MM.1S (cell line): ENCODE measurements around the gene SHROOM3.

Experiments used
- EZH2 ChIP-seq: fragments of 300-600 bp; sonication (generic); optimal IDR thresholded peaks from 2 replicates; pipeline ENCODE3; 2017; ENCODE audit warnings: low read depth, mild to moderate bottlenecking, antibody characterized with exemption, low read length, mixed read lengths
- EZH2phosphoT487 ChIP-seq: fragments of 300-600 bp; sonication (generic); IDR thresholded peaks from 2 replicates; pipeline ENCODE4 v1.6.1; 2018; ENCODE audit warnings: antibody characterized with exemption, low read length
- TF ChIP-seq, protein P1 (sequence below): fragments of 300-600 bp; sonication (generic); IDR thresholded peaks from 2 replicates; pipeline ENCODE4 v1.5.1; 2016; ENCODE audit warnings: antibody characterized with exemption, low read length, mixed read lengths

DNA sequence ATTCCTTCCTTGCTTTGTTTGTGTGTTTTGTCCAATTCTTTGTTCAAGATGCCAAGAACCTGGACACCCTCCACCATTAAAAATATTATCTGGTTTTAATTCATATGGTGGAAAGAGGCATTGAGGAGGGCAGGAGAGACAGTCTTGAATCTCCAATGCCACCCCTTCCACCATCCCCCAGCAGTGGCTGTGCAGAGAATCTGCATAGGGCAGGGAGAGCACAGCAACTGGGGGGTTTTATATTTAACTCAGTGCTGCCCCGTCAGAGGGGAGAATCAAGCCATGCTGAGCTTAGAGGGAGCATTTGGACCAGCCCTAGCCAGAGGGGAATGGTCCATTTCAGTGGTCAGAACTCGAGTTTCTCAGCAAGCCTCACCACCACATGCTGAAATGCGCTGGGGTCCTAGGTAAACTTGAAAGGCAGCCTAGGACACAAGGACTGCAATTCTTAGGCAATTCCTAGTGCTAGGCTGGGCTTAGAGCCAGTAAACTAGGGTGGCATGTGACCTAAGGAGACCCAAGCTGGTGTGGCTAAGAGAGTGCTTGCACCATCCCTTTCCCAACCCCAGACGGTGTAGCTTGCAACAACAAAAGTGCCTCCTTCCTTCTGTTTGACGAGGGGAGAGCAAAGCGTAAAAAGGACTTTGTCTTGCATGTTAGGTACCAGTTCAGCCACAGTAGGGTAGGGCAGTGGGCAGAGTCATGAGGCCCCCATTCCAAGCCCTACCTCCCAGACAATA lies 48.3 kb upstream of the SHROOM3 start:
- TF ChIP-seq, protein P1, sequence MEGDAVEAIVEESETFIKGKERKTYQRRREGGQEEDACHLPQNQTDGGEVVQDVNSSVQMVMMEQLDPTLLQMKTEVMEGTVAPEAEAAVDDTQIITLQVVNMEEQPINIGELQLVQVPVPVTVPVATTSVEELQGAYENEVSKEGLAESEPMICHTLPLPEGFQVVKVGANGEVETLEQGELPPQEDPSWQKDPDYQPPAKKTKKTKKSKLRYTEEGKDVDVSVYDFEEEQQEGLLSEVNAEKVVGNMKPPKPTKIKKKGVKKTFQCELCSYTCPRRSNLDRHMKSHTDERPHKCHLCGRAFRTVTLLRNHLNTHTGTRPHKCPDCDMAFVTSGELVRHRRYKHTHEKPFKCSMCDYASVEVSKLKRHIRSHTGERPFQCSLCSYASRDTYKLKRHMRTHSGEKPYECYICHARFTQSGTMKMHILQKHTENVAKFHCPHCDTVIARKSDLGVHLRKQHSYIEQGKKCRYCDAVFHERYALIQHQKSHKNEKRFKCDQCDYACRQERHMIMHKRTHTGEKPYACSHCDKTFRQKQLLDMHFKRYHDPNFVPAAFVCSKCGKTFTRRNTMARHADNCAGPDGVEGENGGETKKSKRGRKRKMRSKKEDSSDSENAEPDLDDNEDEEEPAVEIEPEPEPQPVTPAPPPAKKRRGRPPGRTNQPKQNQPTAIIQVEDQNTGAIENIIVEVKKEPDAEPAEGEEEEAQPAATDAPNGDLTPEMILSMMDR = no peak
- no peak for TF ChIP-seq EZH2
- no peak for TF ChIP-seq EZH2phosphoT487
